C4-2B (cell line): ENCODE data around the gene SLC22A2.

Source experiments
- CTCF ChIP-seq: fragments of 450-650 bp; conservative IDR thresholded peaks from 2 replicates; pipeline ENCODE4 v1.5.1; 2017; ENCODE audit warnings: mild to moderate bottlenecking
- ZFX ChIP-seq: fragments of 450-650 bp; IDR thresholded peaks from 2 replicates; pipeline ENCODE4 v1.6.1; 2017

GRCh38 chr6:160215232-160215631, 43.4 kb downstream of the SLC22A2 start:
- TF ChIP-seq CTCF (no peak), ZFX (no peak)
